ENCODE data around the gene CARD9. TPM values are rescaled to one million over a fixed set of nuclear protein-coding genes. Genes with fewer than 3 reads are reported as not detected.
A peak's percentile ranks its signal among the peaks of the same experiment; 100 is the strongest.

Gene CARD9
- total RNA-seq, 1 experiment from 2014 or later: 14.0 TPM

GRCh38 chr9:136365775-136366222 is 7.7 kb downstream of the CARD9 start:
- H3K27ac ChIP-seq: no peak overlapping the region
- no peaks in the 10 kb centered on the region for H4K20me1 ChIP-seq (ENCODE audit: insufficient read depth)
- H3K4me3 ChIP-seq: no peak overlapping the region
- H2AFZ ChIP-seq: no peak overlapping the region
- H3K4me2 ChIP-seq: no peak overlapping the region
- CTCF ChIA-PET: no interaction called here
- no peaks in the 10 kb centered on the region for H3K36me3 ChIP-seq (ENCODE audit: low read depth)
- no peaks in the 10 kb centered on the region for H3K9me3 ChIP-seq (ENCODE audit: insufficient read depth, low read depth)
- H3K27me3 ChIP-seq (ENCODE audit: insufficient read depth, low read depth): no peaks in the 10 kb centered on the region
- no peak for TF ChIP-seq CTCF (conservative IDR thresholded peaks at IDR 0.05)
- no peak for TF ChIP-seq EZH2 (IDR thresholded peaks at IDR 0.05; ENCODE audit: low read depth)
- peaks cover 5% of the 10 kb centered on the region; the same call in 1 of the 2 replicates for H3K79me2 ChIP-seq (ENCODE audit: low read depth)
- BruUV-seq (replicated peaks): no TSS peak
- no peaks in the 10 kb centered on the region for H3F3A ChIP-seq (ENCODE audit: insufficient read depth, low read depth)
- H3K9me2 ChIP-seq (ENCODE audit: insufficient read depth): no peaks in the 10 kb centered on the region
- H3K4me1 ChIP-seq (replicated peaks; ENCODE audit: insufficient read depth): peaks cover 12% of the 10 kb centered on the region
- POLR2A ChIA-PET (ENCODE audit: unreplicated experiment): no interaction called here
- intact Hi-C loops (cut with micrococcal nuclease; ENCODE audit: unreplicated experiment): no loop called here
- DNase-seq: no peak

- ChIA-PET POLR2A (ENCODE audit: unreplicated experiment) (interaction anchor here (0.7 kb wide), 1 partner anchor 16 kb away, joined by 3 read pairs; no protein-coding TSS in a partner anchor), CTCF (no interaction called here)
- Histone ChIP-seq H3K27me3 (ENCODE audit: insufficient read depth, low read depth) (no peaks in the 10 kb centered on the region), H3K4me2 (no peak overlapping the region), H3K27ac (no peak overlapping the region), H3K9me2 (ENCODE audit: insufficient read depth) (no peaks in the 10 kb centered on the region), H3K79me2 (ENCODE audit: low read depth) (peaks cover 5% of the 10 kb centered on the region; the same call in 1 of the 2 replicates), H3K9me3 (ENCODE audit: insufficient read depth, low read depth) (no peaks in the 10 kb centered on the region), H3K4me1 (replicated peaks; ENCODE audit: insufficient read depth) (peaks cover 12% of the 10 kb centered on the region), H4K20me1 (ENCODE audit: insufficient read depth) (no peaks in the 10 kb centered on the region), H3F3A (ENCODE audit: insufficient read depth, low read depth) (no peaks in the 10 kb centered on the region), H3K36me3 (ENCODE audit: low read depth) (no peaks in the 10 kb centered on the region), H2AFZ (no peak overlapping the region), H3K4me3 (no peak overlapping the region)
- TF ChIP-seq CTCF (conservative IDR thresholded peaks at IDR 0.05) (no peak), EZH2 (IDR thresholded peaks at IDR 0.05; ENCODE audit: low read depth) (no peak)
- intact Hi-C loops (cut with micrococcal nuclease; ENCODE audit: unreplicated experiment): no loop called here
- no peak for DNase-seq
- BruUV-seq (replicated peaks): no TSS peak
Observed at GRCh38 chr9:136364942-136365774, 8.3 kb downstream of the CARD9 start.

GRCh38 chr9:136363949-136364748 is 9.3 kb downstream of the CARD9 start:
- ChIA-PET POLR2A (ENCODE audit: unreplicated experiment) (interaction anchor here (0.9 kb wide), 1 partner anchor 96 kb away, joined by 7 read pairs; no protein-coding TSS in a partner anchor), CTCF (interaction anchor here (0.7 to 1.4 kb wide), 2 partner anchors 18 to 287 kb away, joined by 3 to 19 read pairs; no protein-coding TSS in a partner anchor)
- H3K79me2 ChIP-seq (ENCODE audit: low read depth): peaks cover 5% of the 10 kb centered on the region; the same call in 1 of the 2 replicates
- no peaks in the 10 kb centered on the region for H3F3A ChIP-seq (ENCODE audit: insufficient read depth, low read depth)
- no peaks in the 10 kb centered on the region for H3K9me2 ChIP-seq (ENCODE audit: insufficient read depth)
- TF ChIP-seq EZH2 (IDR thresholded peaks at IDR 0.05; ENCODE audit: low read depth) (no peak), CTCF (conservative IDR thresholded peaks at IDR 0.05) (peak; percentile 54; the same call in 1 of the 2 replicates)
- no peak overlapping the region for H3K27ac ChIP-seq
- no peak for DNase-seq
- H3K4me2 ChIP-seq: peak overlapping the region; percentile 83
- no peaks in the 10 kb centered on the region for H3K27me3 ChIP-seq (ENCODE audit: insufficient read depth, low read depth)
- no peaks in the 10 kb centered on the region for H4K20me1 ChIP-seq (ENCODE audit: insufficient read depth)
- H3K36me3 ChIP-seq (ENCODE audit: low read depth): no peaks in the 10 kb centered on the region
- intact Hi-C loops (cut with micrococcal nuclease; ENCODE audit: unreplicated experiment): loop anchor here (1.0 kb wide), 1 partner anchor 18 kb away; no protein-coding TSS in a partner anchor
- H3K9me3 ChIP-seq (ENCODE audit: insufficient read depth, low read depth): no peaks in the 10 kb centered on the region
- no peak overlapping the region for H2AFZ ChIP-seq
- BruUV-seq (replicated peaks): TSS peak; percentile 58
- peak overlapping the region; percentile 77 for H3K4me3 ChIP-seq
- H3K4me1 ChIP-seq (replicated peaks; ENCODE audit: insufficient read depth): peaks cover 12% of the 10 kb centered on the region

Data from PC-9 (cell line).